Uterus (tissue), 4 donors: Measurements from ENCODE around the gene BCL11B. TPM values are rescaled to one million over a fixed set of nuclear protein-coding genes. Genes with fewer than 3 reads are reported as not detected.

Source experiments
- DNase-seq, 2 donors: peaks; one replicate each; pipeline ENCODE4 v3.0.0-alpha.2; 2019 to 2020
- H3K27ac ChIP-seq, 2 donors: fragments of 200-600 bp; sonication (generic); 1 replicate in 1 of 2; 2 replicates in 1 of 2; pipeline ENCODE4 v1.5.1; 2016 to 2018
- H3K27me3 ChIP-seq, 2 donors: fragments of 200-600 bp; sonication (generic); one replicate each; pipeline ENCODE4 v1.5.1; 2018 to 2019; ENCODE audit warnings: control low read depth in 1 of 2
- H3K36me3 ChIP-seq, 2 donors: fragments of 200-600 bp; sonication (generic); one replicate each; pipeline ENCODE4 v1.5.1; 2019; ENCODE audit warnings: control low read depth in 1 of 2
- H3K4me1 ChIP-seq, 2 donors: fragments of 200-600 bp; sonication (generic); one replicate each; pipeline ENCODE4 v1.5.1; 2018 to 2019; ENCODE audit warnings: control low read depth in 1 of 2
- H3K4me3 ChIP-seq, 2 donors: fragments of 200-600 bp; sonication (generic); 1 replicate in 1 of 2; 2 replicates in 1 of 2; pipeline ENCODE4 v1.5.1; 2018 to 2019; ENCODE audit warnings: mild to moderate bottlenecking in 1 of 2
- H3K9me3 ChIP-seq, 2 donors: fragments of 200-600 bp; sonication (generic); one replicate each; pipeline ENCODE4 v1.5.1; 2019; ENCODE audit warnings: control low read depth in 1 of 2
- CTCF ChIP-seq, 4 experiments: fragments of 200-600 bp in 2 of 4; fragments of 450-650 bp in 2 of 4; sonication (generic) in 2 of 4; IDR thresholded peaks; one replicate each; pipeline ENCODE4 v1.5.1; 2016 to 2019; ENCODE audit warnings: antibody characterized with exemption in 4 of 4, mild to moderate bottlenecking in 2 of 4, moderate library complexity in 1 of 4
- POLR2A ChIP-seq, 2 donors: fragments of 450-650 bp; IDR thresholded peaks; one replicate each; pipeline ENCODE4 v1.6.1; 2016; ENCODE audit warnings: antibody characterized with exemption in 2 of 2, mild to moderate bottlenecking in 1 of 2, moderate library complexity in 1 of 2
- intact Hi-C: fragments of 100-400 bp; cut with DNase I; formaldehyde crosslinking; loops from one replicate; pipeline ENCODE4 v1.15.1; 2023; ENCODE audit warnings: low total_unique reads
- total RNA-seq, 4 donors: library from RNA; depleted of rRNA in 3 of 4; stranded (reverse); fragments of >200 nt in 3 of 4; gene quantifications; one replicate each; pipeline versions ENCODE4 v1.1.0 to v1.2.4, GENCODE V29; 2014 to 2023
- donor health status: DM: yes; HTN: yes; CAD: no.

Gene BCL11B
- total RNA-seq, 4 donors from 2014 or later = 0.29 to 0.55 (median 0.46) TPM; not detected in 1

GRCh38 chr14:99129211-99129696 is 142.7 kb downstream of the BCL11B start:
- DNase-seq = no peak
- Histone ChIP-seq H3K4me1 (no peaks in the 10 kb centered on the region), H3K27me3 (no peaks in the 10 kb centered on the region), H3K27ac (no peak overlapping the region), H3K4me3 (no peak overlapping the region), H3K36me3 (no peaks in the 10 kb centered on the region), H3K9me3 (no peaks in the 10 kb centered on the region)
- TF ChIP-seq CTCF (IDR thresholded peaks at IDR 0.05) = no peak
- no peak for TF ChIP-seq POLR2A (IDR thresholded peaks at IDR 0.05)
- intact Hi-C loops = no loop called here

GRCh38 chr14:99128185-99128584 is 143.8 kb downstream of the BCL11B start:
- no peak overlapping the region for H3K27ac ChIP-seq
- intact Hi-C loops = no loop called here
- no peaks in the 10 kb centered on the region for H3K36me3 ChIP-seq
- no peaks in the 10 kb centered on the region for H3K4me1 ChIP-seq
- no peak for DNase-seq
- TF ChIP-seq POLR2A (IDR thresholded peaks at IDR 0.05) (no peak), CTCF (IDR thresholded peaks at IDR 0.05) (no peak)
- H3K27me3 ChIP-seq = no peaks in the 10 kb centered on the region
- no peak overlapping the region for H3K4me3 ChIP-seq
- H3K9me3 ChIP-seq = no peaks in the 10 kb centered on the region

GRCh38 chr14:99127651-99128167 is 144.3 kb downstream of the BCL11B start:
- Histone ChIP-seq H3K4me1 (no peaks in the 10 kb centered on the region), H3K27ac (no peak overlapping the region), H3K9me3 (no peaks in the 10 kb centered on the region), H3K36me3 (no peaks in the 10 kb centered on the region), H3K4me3 (no peak overlapping the region), H3K27me3 (no peaks in the 10 kb centered on the region)
- no peak for DNase-seq
- intact Hi-C loops = no loop called here
- TF ChIP-seq CTCF (IDR thresholded peaks at IDR 0.05) = no peak
- TF ChIP-seq POLR2A (IDR thresholded peaks at IDR 0.05) = no peak

- intact Hi-C loops = no loop called here
- H3K4me3 ChIP-seq = no peak overlapping the region
- H3K4me1 ChIP-seq = no peaks in the 10 kb centered on the region
- H3K9me3 ChIP-seq = no peaks in the 10 kb centered on the region
- H3K27ac ChIP-seq = no peak overlapping the region
- no peak for TF ChIP-seq CTCF (IDR thresholded peaks at IDR 0.05)
- no peaks in the 10 kb centered on the region for H3K27me3 ChIP-seq
- H3K36me3 ChIP-seq = no peaks in the 10 kb centered on the region
- no peak for DNase-seq
Observed at GRCh38 chr14:99125616-99126431, 146.2 kb downstream of the BCL11B start.

- Histone ChIP-seq H3K9me3 (no peaks in the 10 kb centered on the region), H3K36me3 (no peaks in the 10 kb centered on the region), H3K27me3 (no peaks in the 10 kb centered on the region), H3K4me3 (no peak overlapping the region), H3K27ac (no peak overlapping the region), H3K4me1 (no peaks in the 10 kb centered on the region)
- DNase-seq = no peak
- intact Hi-C loops = no loop called here
- TF ChIP-seq CTCF (IDR thresholded peaks at IDR 0.05) = no peak
- no peak for TF ChIP-seq POLR2A (IDR thresholded peaks at IDR 0.05)
Observed at GRCh38 chr14:99125113-99125512, 146.9 kb downstream of the BCL11B start.
